OCI-LY7 (cell line): ENCODE results near the gene PRAC2. TPM values are rescaled to one million over a fixed set of nuclear protein-coding genes. Genes with fewer than 3 reads are reported as not detected.

ENCODE experiments used
- BruUV-seq: library from RNA; stranded (reverse); fragments of 400-500 nt; replicated peaks from 2 replicates; lab custom pipeline; 2021; lab: Mats Ljungman, UMichigan
- CTCF ChIA-PET: fragments of 300-600 bp; sonication (Branson Sonifier 250); formaldehyde crosslinking; loops from one replicate; lab custom pipeline; 2022; ENCODE audit warnings: antibody characterized with exemption; ENCODE audit not compliant: unreplicated experiment; lab: Charles Lee
- POLR2A ChIA-PET: fragments of 300-600 bp; sonication (Branson Sonifier 250); formaldehyde crosslinking; loops from one replicate; lab custom pipeline; 2022; ENCODE audit warnings: antibody characterized with exemption; lab: Charles Lee
- DNase-seq: peaks from one replicate; pipeline ENCODE4 v3.0.0-alpha.2; 2015; ENCODE audit warnings: low spot score
- H2AFZ ChIP-seq: fragments of 200-600 bp; sonication (generic), shearing (Covaris generic); 2 replicates; pipeline ENCODE4 v1.6.1; 2014; ENCODE audit warnings: mild to moderate bottlenecking, antibody characterized with exemption, low read length, moderate library complexity
- H3K27ac ChIP-seq: fragments of 200-600 bp; sonication (generic); 2 replicates; pipeline ENCODE4 v1.5.1; 2014; ENCODE audit warnings: mixed run types, low read depth, mild to moderate bottlenecking, moderate library complexity, low read length, inconsistent platforms; ENCODE audit not compliant: poor library complexity, severe bottlenecking
- H3K36me3 ChIP-seq: fragments of 200-600 bp; sonication (generic); 2 replicates; pipeline ENCODE4 v1.6.1; 2014; ENCODE audit warnings: mild to moderate bottlenecking, antibody characterized with exemption, low read length, moderate library complexity, mixed read lengths; ENCODE audit not compliant: insufficient read depth
- H3K4me1 ChIP-seq: fragments of 200-600 bp; sonication (generic); 2 replicates; pipeline ENCODE4 v1.5.1; 2014; ENCODE audit warnings: mild to moderate bottlenecking, low read length; ENCODE audit not compliant: insufficient read depth, poor library complexity, severe bottlenecking
- H3K4me2 ChIP-seq: fragments of 200-600 bp; sonication (generic); 2 replicates; pipeline ENCODE4 v1.6.1; 2014; ENCODE audit warnings: mild to moderate bottlenecking, low read length
- H3K4me3 ChIP-seq: fragments of 200-600 bp; sonication (generic); 2 replicates; pipeline ENCODE4 v1.5.1; 2014; ENCODE audit warnings: mild to moderate bottlenecking, low read depth, low read length; ENCODE audit not compliant: poor library complexity, severe bottlenecking
- H3K79me2 ChIP-seq: fragments of 200-600 bp; sonication (generic); 2 replicates; pipeline ENCODE4 v1.6.1; 2016; ENCODE audit warnings: low read depth, mild to moderate bottlenecking, low read length, moderate library complexity, mixed read lengths; ENCODE audit not compliant: insufficient read depth
- H3K9me2 ChIP-seq: fragments of 200-600 bp; sonication (generic); 2 replicates; pipeline ENCODE4 v1.6.1; 2016; ENCODE audit warnings: mild to moderate bottlenecking, low read length, mixed read lengths; ENCODE audit not compliant: insufficient read depth
- H3K9me3 ChIP-seq: fragments of 200-600 bp; sonication (generic); 2 replicates; pipeline ENCODE4 v1.6.1; 2014; ENCODE audit warnings: mild to moderate bottlenecking, mixed run types, low read length, mixed read lengths
- H4K20me1 ChIP-seq: fragments of 200-600 bp; sonication (generic); 2 replicates; pipeline ENCODE4 v1.6.1; 2014; ENCODE audit warnings: mild to moderate bottlenecking, antibody characterized with exemption, low read length, moderate library complexity, mixed read lengths; ENCODE audit not compliant: insufficient read depth
- CTCF ChIP-seq: fragments of 200-600 bp; sonication (generic); conservative IDR thresholded peaks from 2 replicates; pipeline ENCODE4 v1.5.1; 2014; ENCODE audit warnings: mild to moderate bottlenecking, antibody characterized with exemption, low read length, moderate library complexity, mixed read lengths
- EZH2phosphoT487 ChIP-seq: fragments of 200-600 bp; sonication (generic); IDR thresholded peaks from 2 replicates; pipeline ENCODE4 v1.6.1; 2018; ENCODE audit warnings: low read depth, borderline replicate concordance, mild to moderate bottlenecking, mixed run types, antibody characterized with exemption, low read length, moderate library complexity, mixed read lengths
- intact Hi-C: fragments of 100-400 bp; cut with micrococcal nuclease; formaldehyde crosslinking; loops from one replicate; pipeline ENCODE4 v1.10.0; 2022; ENCODE audit not compliant: unreplicated experiment
- total RNA-seq, 2 experiments: library from RNA; depleted of rRNA in 1 of 2; stranded (reverse); fragments of >200 nt in 1 of 2; shearing (Covaris generic) in 1 of 2; gene quantifications; 2 replicates each; pipeline ENCODE4 v1.2.3, GENCODE V29; 2014 to 2022

PRAC2 gene
- total RNA-seq, 2 experiments from 2014 or later: not detected

- Histone ChIP-seq H3K4me2 (no peak overlapping the region), H3K4me1 (no peaks in the 10 kb centered on the region), H3K9me2 (no peaks in the 10 kb centered on the region), H4K20me1 (no peaks in the 10 kb centered on the region), H2AFZ (no peak overlapping the region), H3K36me3 (no peaks in the 10 kb centered on the region), H3K79me2 (no peaks in the 10 kb centered on the region), H3K4me3 (no peak overlapping the region), H3K9me3 (no peaks in the 10 kb centered on the region), H3K27ac (no peak overlapping the region)
- TF ChIP-seq EZH2phosphoT487 (no peak), CTCF (no peak)
- intact Hi-C loops: no loop called here
- no peak for DNase-seq
- ChIA-PET POLR2A (no interaction called here), CTCF (no interaction called here)
- no TSS peak for BruUV-seq
Observed at GRCh38 chr17:48747445-48748363, 24.7 kb downstream of the PRAC2 start.

GRCh38 chr17:48748718-48749566 is 26.0 kb downstream of the PRAC2 start:
- no peaks in the 10 kb centered on the region for H3K9me2 ChIP-seq
- H3K9me3 ChIP-seq: no peaks in the 10 kb centered on the region
- H3K36me3 ChIP-seq: no peaks in the 10 kb centered on the region
- no peak overlapping the region for H3K27ac ChIP-seq
- no peak overlapping the region for H3K4me3 ChIP-seq
- CTCF ChIA-PET: no interaction called here
- H3K4me2 ChIP-seq: no peak overlapping the region
- no peak for DNase-seq
- POLR2A ChIA-PET: interaction anchor here (0.7 kb wide), 1 partner anchor 208 kb away, joined by 3 read pairs; no protein-coding TSS in a partner anchor
- TF ChIP-seq CTCF: no peak
- no peak for TF ChIP-seq EZH2phosphoT487
- no peak overlapping the region for H2AFZ ChIP-seq
- no TSS peak for BruUV-seq
- no peaks in the 10 kb centered on the region for H4K20me1 ChIP-seq
- intact Hi-C loops: no loop called here
- H3K4me1 ChIP-seq: no peaks in the 10 kb centered on the region
- H3K79me2 ChIP-seq: no peaks in the 10 kb centered on the region
